Stimulated activated CD8-positive, alpha-beta memory T cell treated with anti-CD3 and anti-CD28 coated beads, Interleukin-4, amount 100 ng/mL, for 48 hours (primary cell): ENCODE results near the gene STAC3.
A peak's percentile ranks its signal among the peaks of the same experiment; 100 is the strongest.
"Not testable (repeated sequence)": the region's sequence is repeated elsewhere in the genome, so short reads cannot be mapped to it uniquely, and the experiment has no call there.

ENCODE experiments used
- DNase-seq: peaks from one replicate; pipeline ENCODE4 v3.0.0-alpha.2; 2020

Gene STAC3

GRCh38 chr12:57250956-57251355 is at the start of gene STAC3:
Gene STAC3, minus strand, starts transcription at chr12:57251187. Its CDS starts 1,551 bp downstream, at chr12:57249636.
- no peak for DNase-seq

- no peak for DNase-seq
Measured at GRCh38 chr12:57299514-57300016, 48.6 kb upstream of the STAC3 start.

- DNase-seq: no peak
Measured at GRCh38 chr12:57296291-57296690, 45.3 kb upstream of the STAC3 start.

GRCh38 chr12:57282073-57282472 is 31.1 kb upstream of the STAC3 start:
- DNase-seq: not testable (repeated sequence)

GRCh38 chr12:57280211-57281062 is 29.4 kb upstream of the STAC3 start:
- DNase-seq: peak; percentile 78

- no peak for DNase-seq
Measured at GRCh38 chr12:57278465-57279381, 27.7 kb upstream of the STAC3 start.

GRCh38 chr12:57276935-57277563 is 26.1 kb upstream of the STAC3 start:
- peak; percentile 45 for DNase-seq

- not testable (repeated sequence) for DNase-seq
Measured at GRCh38 chr12:57276233-57276632, 25.2 kb upstream of the STAC3 start.

- DNase-seq: no peak
Measured at GRCh38 chr12:57273516-57273915, 22.5 kb upstream of the STAC3 start.

GRCh38 chr12:57272337-57273151 is 21.6 kb upstream of the STAC3 start:
- no peak for DNase-seq

- DNase-seq: no peak
Measured at GRCh38 chr12:57270966-57271470, 20.0 kb upstream of the STAC3 start.

- DNase-seq: peak; percentile 69
Measured at GRCh38 chr12:57268264-57268663, 17.3 kb upstream of the STAC3 start.

- DNase-seq: no peak
Measured at GRCh38 chr12:57266681-57267080, 15.7 kb upstream of the STAC3 start.

- no peak for DNase-seq
Measured at GRCh38 chr12:57263096-57263495, 12.1 kb upstream of the STAC3 start.

- DNase-seq: no peak
Measured at GRCh38 chr12:57262126-57262822, 11.3 kb upstream of the STAC3 start.

- no peak for DNase-seq
Measured at GRCh38 chr12:57261428-57261865, 10.5 kb upstream of the STAC3 start.

GRCh38 chr12:57260366-57260765 is 9.4 kb upstream of the STAC3 start:
- no peak for DNase-seq

GRCh38 chr12:57258977-57259970 is 8.3 kb upstream of the STAC3 start:
- DNase-seq: no peak

GRCh38 chr12:57255916-57256315 is 4.9 kb upstream of the STAC3 start:
- no peak for DNase-seq
